ENCODE results near the gene NUMB.

NUMB gene

DNA sequence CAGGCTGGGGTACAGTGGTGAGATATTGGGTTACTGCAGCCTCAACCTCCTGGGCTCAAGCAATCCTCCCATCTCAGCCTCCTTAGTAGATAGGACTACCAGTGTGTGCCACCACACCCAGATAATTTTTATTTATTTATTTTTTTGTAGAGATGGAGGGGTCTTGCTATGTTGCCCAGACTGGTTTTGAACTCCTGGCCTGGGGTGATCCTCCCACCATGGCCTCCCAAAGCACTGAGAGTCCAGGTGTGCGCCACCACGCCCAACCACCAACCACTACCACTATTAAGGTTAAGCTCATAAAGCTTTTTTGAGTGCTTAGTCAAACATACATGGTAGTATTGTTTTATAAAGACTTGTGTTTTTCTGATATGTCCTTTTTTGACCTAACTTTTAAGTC, 36.2 kb upstream of the NUMB start:
- TF ChIP-seq TAF1 (IDR thresholded peaks at IDR 0.05; ENCODE audit: borderline replicate concordance, insufficient read depth, low read length) (no peak), FOXP2 (optimal IDR thresholded peaks at IDR 0.05; ENCODE audit: borderline replicate concordance, extremely low read depth, extremely low read length, insufficient read depth) (no peak), REST (IDR thresholded peaks at IDR 0.05; ENCODE audit: insufficient read depth in 1 of 2, low read depth in 2 of 2, low read length in 2 of 2) (no peak), SIN3A (IDR thresholded peaks at IDR 0.05; ENCODE audit: borderline replicate concordance, insufficient read depth, low read length) (no peak), POLR2AphosphoS5 (IDR thresholded peaks at IDR 0.05; ENCODE audit: low read depth, low read length) (no peak)

DNA sequence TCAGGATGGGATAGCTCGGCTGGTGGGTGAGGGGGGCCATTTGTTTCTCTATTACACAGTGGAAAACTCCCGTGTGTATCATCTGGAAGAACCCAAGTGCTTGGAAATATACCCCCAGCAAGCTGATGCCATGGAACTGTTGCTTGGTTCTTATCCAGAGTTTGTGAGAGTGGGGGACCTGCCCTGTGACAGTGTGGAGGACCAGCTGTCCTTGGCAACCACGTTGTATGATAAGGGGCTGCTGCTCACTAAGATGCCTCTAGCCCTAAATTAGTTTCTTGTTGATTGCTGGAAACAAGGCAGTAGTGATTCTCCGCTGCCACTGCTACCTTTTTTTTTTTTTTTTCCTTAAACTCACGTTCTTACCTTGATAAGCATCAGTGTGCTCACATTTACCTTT, 34.3 kb upstream of the NUMB start:
- no peak for TF ChIP-seq POLR2AphosphoS5 (IDR thresholded peaks at IDR 0.05; ENCODE audit: low read depth, low read length)
- no peak for TF ChIP-seq SIN3A (IDR thresholded peaks at IDR 0.05; ENCODE audit: borderline replicate concordance, insufficient read depth, low read length)

DNA sequence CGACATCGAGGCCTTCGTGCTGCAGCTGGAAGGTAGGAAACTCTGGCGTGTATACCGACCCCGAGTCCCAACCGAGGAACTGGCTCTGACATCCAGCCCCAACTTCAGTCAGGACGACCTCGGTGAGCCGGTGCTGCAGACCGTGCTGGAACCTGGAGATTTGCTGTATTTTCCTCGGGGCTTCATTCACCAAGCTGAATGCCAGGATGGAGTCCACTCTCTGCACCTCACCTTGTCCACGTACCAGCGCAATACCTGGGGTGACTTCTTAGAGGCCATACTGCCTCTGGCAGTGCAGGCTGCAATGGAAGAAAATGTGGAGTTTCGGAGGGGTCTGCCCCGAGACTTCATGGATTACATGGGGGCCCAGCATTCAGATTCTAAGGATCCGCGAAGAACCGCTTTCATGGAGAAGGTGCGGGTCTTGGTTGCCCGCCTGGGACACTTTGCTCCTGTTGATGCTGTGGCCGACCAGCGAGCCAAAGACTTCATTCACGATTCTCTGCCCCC, 33.8 kb upstream of the NUMB start:
- no peak for TF ChIP-seq FOXP2 (optimal IDR thresholded peaks at IDR 0.05; ENCODE audit: borderline replicate concordance, extremely low read depth, extremely low read length, insufficient read depth)
- TF ChIP-seq SIN3A (IDR thresholded peaks at IDR 0.05; ENCODE audit: borderline replicate concordance, insufficient read depth, low read length), result no peak
- TF ChIP-seq POLR2AphosphoS5 (IDR thresholded peaks at IDR 0.05; ENCODE audit: low read depth, low read length), result no peak
- no peak for TF ChIP-seq TAF1 (IDR thresholded peaks at IDR 0.05; ENCODE audit: borderline replicate concordance, insufficient read depth, low read length)
- TF ChIP-seq REST (IDR thresholded peaks at IDR 0.05; ENCODE audit: insufficient read depth in 1 of 2, low read depth in 2 of 2, low read length in 2 of 2), result no peak

GRCh38 chr14:73491256-73492042, 33.1 kb upstream of the NUMB start:
- no peak for TF ChIP-seq REST (IDR thresholded peaks at IDR 0.05; ENCODE audit: insufficient read depth in 1 of 2, low read depth in 2 of 2, low read length in 2 of 2)

- TF ChIP-seq SIN3A (IDR thresholded peaks at IDR 0.05; ENCODE audit: borderline replicate concordance, insufficient read depth, low read length) (no peak), TAF1 (IDR thresholded peaks at IDR 0.05; ENCODE audit: borderline replicate concordance, insufficient read depth, low read length) (no peak), REST (IDR thresholded peaks at IDR 0.05; ENCODE audit: insufficient read depth in 1 of 2, low read depth in 2 of 2, low read length in 2 of 2) (no peak), POLR2AphosphoS5 (IDR thresholded peaks at IDR 0.05; ENCODE audit: low read depth, low read length) (no peak), FOXP2 (optimal IDR thresholded peaks at IDR 0.05; ENCODE audit: borderline replicate concordance, extremely low read depth, extremely low read length, insufficient read depth) (no peak)
These were observed 31.3 kb upstream of the NUMB start for GRCh38 chr14:73489481-73490175.

Data from PFSK-1 (cell line).